ENCODE measurements around the gene HMMR.
A peak's percentile ranks its signal among the peaks of the same experiment; 100 is the strongest.

HMMR gene

GRCh38 chr5:163439092-163439425, 21.4 kb upstream of the HMMR start:
- Histone ChIP-seq H3K36me3 (replicated peaks; ENCODE audit: insufficient read depth, low read length) (peaks cover 29% of the 10 kb centered on the region), H3K4me1 (ENCODE audit: low read length) (peaks cover 28% of the 10 kb centered on the region), H3K9me2 (replicated peaks; ENCODE audit: insufficient read depth, low read length) (no peaks in the 10 kb centered on the region), H2AFZ (ENCODE audit: low read length) (no peak overlapping the region), H3F3A (ENCODE audit: insufficient read depth, low read length) (peaks cover 10% of the 10 kb centered on the region; the same call in 1 of the 2 replicates), H3K4me3 (ENCODE audit: low read length) (peak overlapping the region; percentile 82; the same call in 1 of the 2 replicates), H3K79me2 (ENCODE audit: low read length) (peaks cover 50% of the 10 kb centered on the region), H3K4me2 (ENCODE audit: low read depth, low read length) (peak overlapping the region; percentile 96), H4K20me1 (ENCODE audit: insufficient read depth, low read length) (0 out of 2 replicates have a peak, but pooled peaks cover 4% of the 10 kb centered on the region), H3K27ac (ENCODE audit: low read length) (peak overlapping the region; percentile 37), H3K9ac (ENCODE audit: low read length) (no peak overlapping the region), H3K27me3 (replicated peaks; ENCODE audit: insufficient read depth, low read length) (no peaks in the 10 kb centered on the region), H3K9me3 (replicated peaks; ENCODE audit: insufficient read depth, low read length) (no peaks in the 10 kb centered on the region)
- peak; percentile 82 for DNase-seq
- TF ChIP-seq, protein P1, sequence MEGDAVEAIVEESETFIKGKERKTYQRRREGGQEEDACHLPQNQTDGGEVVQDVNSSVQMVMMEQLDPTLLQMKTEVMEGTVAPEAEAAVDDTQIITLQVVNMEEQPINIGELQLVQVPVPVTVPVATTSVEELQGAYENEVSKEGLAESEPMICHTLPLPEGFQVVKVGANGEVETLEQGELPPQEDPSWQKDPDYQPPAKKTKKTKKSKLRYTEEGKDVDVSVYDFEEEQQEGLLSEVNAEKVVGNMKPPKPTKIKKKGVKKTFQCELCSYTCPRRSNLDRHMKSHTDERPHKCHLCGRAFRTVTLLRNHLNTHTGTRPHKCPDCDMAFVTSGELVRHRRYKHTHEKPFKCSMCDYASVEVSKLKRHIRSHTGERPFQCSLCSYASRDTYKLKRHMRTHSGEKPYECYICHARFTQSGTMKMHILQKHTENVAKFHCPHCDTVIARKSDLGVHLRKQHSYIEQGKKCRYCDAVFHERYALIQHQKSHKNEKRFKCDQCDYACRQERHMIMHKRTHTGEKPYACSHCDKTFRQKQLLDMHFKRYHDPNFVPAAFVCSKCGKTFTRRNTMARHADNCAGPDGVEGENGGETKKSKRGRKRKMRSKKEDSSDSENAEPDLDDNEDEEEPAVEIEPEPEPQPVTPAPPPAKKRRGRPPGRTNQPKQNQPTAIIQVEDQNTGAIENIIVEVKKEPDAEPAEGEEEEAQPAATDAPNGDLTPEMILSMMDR (IDR thresholded peaks at IDR 0.05; ENCODE audit: low read length) = no peak
- no peak for TF ChIP-seq EZH2 (optimal IDR thresholded peaks at IDR 0.05; ENCODE audit: low read depth, low read length)
- TF ChIP-seq EZH2phosphoT487 (IDR thresholded peaks at IDR 0.05; ENCODE audit: low read length) = no peak

GRCh38 chr5:163440954-163441353, 19.5 kb upstream of the HMMR start:
- Histone ChIP-seq H3K27ac (ENCODE audit: low read length) (no peak overlapping the region), H3K79me2 (ENCODE audit: low read length) (peaks cover 50% of the 10 kb centered on the region)
- TF ChIP-seq EZH2phosphoT487 (IDR thresholded peaks at IDR 0.05; ENCODE audit: low read length) (no peak), EZH2 (optimal IDR thresholded peaks at IDR 0.05; ENCODE audit: low read depth, low read length) (no peak)
- TF ChIP-seq, protein P1 (IDR thresholded peaks at IDR 0.05; ENCODE audit: low read length) = no peak

DNA sequence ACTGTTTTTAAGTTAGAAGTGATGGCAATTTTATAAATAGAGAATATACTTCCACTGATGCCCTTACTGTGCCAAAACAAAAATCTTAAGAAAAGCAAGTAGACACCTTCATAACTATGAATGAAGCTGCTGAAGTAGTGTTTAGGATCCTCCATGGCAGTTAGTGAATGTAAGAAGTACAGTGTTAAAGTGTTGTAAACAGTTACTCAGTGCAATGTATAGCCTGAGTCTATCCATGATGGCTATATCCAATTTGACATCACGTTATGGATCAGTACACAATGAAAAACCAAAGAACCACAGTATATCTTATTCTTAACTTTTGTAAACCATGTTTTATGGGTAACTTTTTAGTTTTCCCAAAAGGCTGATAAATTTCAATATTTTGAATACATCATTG, 15.9 kb upstream of the HMMR start:
- H3K9me2 ChIP-seq (replicated peaks; ENCODE audit: insufficient read depth, low read length) = no peaks in the 10 kb centered on the region
- H3K36me3 ChIP-seq (replicated peaks; ENCODE audit: insufficient read depth, low read length) = peaks cover 41% of the 10 kb centered on the region
- DNase-seq = no peak
- H3K4me2 ChIP-seq (ENCODE audit: low read depth, low read length) = no peak overlapping the region
- TF ChIP-seq EZH2phosphoT487 (IDR thresholded peaks at IDR 0.05; ENCODE audit: low read length) = no peak
- TF ChIP-seq EZH2 (optimal IDR thresholded peaks at IDR 0.05; ENCODE audit: low read depth, low read length) = no peak
- TF ChIP-seq, protein P1 (IDR thresholded peaks at IDR 0.05; ENCODE audit: low read length) = no peak
- no peak overlapping the region for H3K27ac ChIP-seq (ENCODE audit: low read length)
- H2AFZ ChIP-seq (ENCODE audit: low read length) = no peak overlapping the region
- peaks cover 16% of the 10 kb centered on the region for H3K4me1 ChIP-seq (ENCODE audit: low read length)
- no peaks in the 10 kb centered on the region for H3K27me3 ChIP-seq (replicated peaks; ENCODE audit: insufficient read depth, low read length)
- 0 out of 2 replicates have a peak, but pooled peaks cover 4% of the 10 kb centered on the region for H4K20me1 ChIP-seq (ENCODE audit: insufficient read depth, low read length)
- no peak overlapping the region for H3K9ac ChIP-seq (ENCODE audit: low read length)
- H3K79me2 ChIP-seq (ENCODE audit: low read length) = peaks cover 29% of the 10 kb centered on the region
- H3K4me3 ChIP-seq (ENCODE audit: low read length) = no peak overlapping the region
- no peaks in the 10 kb centered on the region for H3K9me3 ChIP-seq (replicated peaks; ENCODE audit: insufficient read depth, low read length)
- 0 out of 2 replicates have a peak, but pooled peaks cover 4% of the 10 kb centered on the region for H3F3A ChIP-seq (ENCODE audit: insufficient read depth, low read length)

More at GRCh38 chr5:163440954-163441353, 19.5 kb upstream of the HMMR start:
- no peak overlapping the region for H2AFZ ChIP-seq (ENCODE audit: low read length)
- no peak overlapping the region for H3K4me2 ChIP-seq (ENCODE audit: low read depth, low read length)
- H3K9me3 ChIP-seq (replicated peaks; ENCODE audit: insufficient read depth, low read length) = no peaks in the 10 kb centered on the region
- no peaks in the 10 kb centered on the region for H3K27me3 ChIP-seq (replicated peaks; ENCODE audit: insufficient read depth, low read length)
- no peak overlapping the region for H3K9ac ChIP-seq (ENCODE audit: low read length)
- peaks cover 10% of the 10 kb centered on the region; the same call in 1 of the 2 replicates for H3F3A ChIP-seq (ENCODE audit: insufficient read depth, low read length)
- H4K20me1 ChIP-seq (ENCODE audit: insufficient read depth, low read length) = 0 out of 2 replicates have a peak, but pooled peaks cover 4% of the 10 kb centered on the region
- peaks cover 37% of the 10 kb centered on the region for H3K36me3 ChIP-seq (replicated peaks; ENCODE audit: insufficient read depth, low read length)
- H3K4me3 ChIP-seq (ENCODE audit: low read length) = no peak overlapping the region
- peaks cover 28% of the 10 kb centered on the region for H3K4me1 ChIP-seq (ENCODE audit: low read length)
- H3K9me2 ChIP-seq (replicated peaks; ENCODE audit: insufficient read depth, low read length) = no peaks in the 10 kb centered on the region
- no peak for DNase-seq
